ENCODE measurements around the gene ULK3. TPM values are rescaled to one million over a fixed set of nuclear protein-coding genes. Genes with fewer than 3 reads are reported as not detected.

Gene ULK3
- total and polyA plus RNA-seq, 12 donors: 21.3 to 56.3 (median 24.7) TPM

- no peak for DNase-seq
- Histone ChIP-seq H3K36me3 (peaks cover 0 to 62% (median 10%) of the 10 kb centered on the region in 9 donors), H3K4me3 (no peak overlapping the region), H3K9me3 (no peaks in the 10 kb centered on the region), H3K27me3 (no peaks in the 10 kb centered on the region), H3K4me1 (peaks cover 5 to 26% (median 22%) of the 10 kb centered on the region in 9 donors), H3K27ac (no peak overlapping the region)
- WGBS, 2 donors: 86 to 87% methylated on average over 31 of the region's 31 CpGs
- TF ChIP-seq, protein P1, sequence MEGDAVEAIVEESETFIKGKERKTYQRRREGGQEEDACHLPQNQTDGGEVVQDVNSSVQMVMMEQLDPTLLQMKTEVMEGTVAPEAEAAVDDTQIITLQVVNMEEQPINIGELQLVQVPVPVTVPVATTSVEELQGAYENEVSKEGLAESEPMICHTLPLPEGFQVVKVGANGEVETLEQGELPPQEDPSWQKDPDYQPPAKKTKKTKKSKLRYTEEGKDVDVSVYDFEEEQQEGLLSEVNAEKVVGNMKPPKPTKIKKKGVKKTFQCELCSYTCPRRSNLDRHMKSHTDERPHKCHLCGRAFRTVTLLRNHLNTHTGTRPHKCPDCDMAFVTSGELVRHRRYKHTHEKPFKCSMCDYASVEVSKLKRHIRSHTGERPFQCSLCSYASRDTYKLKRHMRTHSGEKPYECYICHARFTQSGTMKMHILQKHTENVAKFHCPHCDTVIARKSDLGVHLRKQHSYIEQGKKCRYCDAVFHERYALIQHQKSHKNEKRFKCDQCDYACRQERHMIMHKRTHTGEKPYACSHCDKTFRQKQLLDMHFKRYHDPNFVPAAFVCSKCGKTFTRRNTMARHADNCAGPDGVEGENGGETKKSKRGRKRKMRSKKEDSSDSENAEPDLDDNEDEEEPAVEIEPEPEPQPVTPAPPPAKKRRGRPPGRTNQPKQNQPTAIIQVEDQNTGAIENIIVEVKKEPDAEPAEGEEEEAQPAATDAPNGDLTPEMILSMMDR (IDR thresholded peaks at IDR 0.05): peak in 1 of 9 donors; percentile 7
- intact Hi-C loops (cut with DNase I): loop anchor here in 9 of 10 donors (5.0 to 10.0 kb wide), 8 partner anchors 55 to 98 kb away; partner anchors contain the start of genes CSK (in 4 of the 9), MPI (in 2 of the 9), COX5A (in 1 of the 9) and FAM219B (in 1 of the 9)
- ATAC-seq: no peak
Observed at GRCh38 chr15:74839526-74840395, 3.2 kb downstream of the ULK3 start.

DNA sequence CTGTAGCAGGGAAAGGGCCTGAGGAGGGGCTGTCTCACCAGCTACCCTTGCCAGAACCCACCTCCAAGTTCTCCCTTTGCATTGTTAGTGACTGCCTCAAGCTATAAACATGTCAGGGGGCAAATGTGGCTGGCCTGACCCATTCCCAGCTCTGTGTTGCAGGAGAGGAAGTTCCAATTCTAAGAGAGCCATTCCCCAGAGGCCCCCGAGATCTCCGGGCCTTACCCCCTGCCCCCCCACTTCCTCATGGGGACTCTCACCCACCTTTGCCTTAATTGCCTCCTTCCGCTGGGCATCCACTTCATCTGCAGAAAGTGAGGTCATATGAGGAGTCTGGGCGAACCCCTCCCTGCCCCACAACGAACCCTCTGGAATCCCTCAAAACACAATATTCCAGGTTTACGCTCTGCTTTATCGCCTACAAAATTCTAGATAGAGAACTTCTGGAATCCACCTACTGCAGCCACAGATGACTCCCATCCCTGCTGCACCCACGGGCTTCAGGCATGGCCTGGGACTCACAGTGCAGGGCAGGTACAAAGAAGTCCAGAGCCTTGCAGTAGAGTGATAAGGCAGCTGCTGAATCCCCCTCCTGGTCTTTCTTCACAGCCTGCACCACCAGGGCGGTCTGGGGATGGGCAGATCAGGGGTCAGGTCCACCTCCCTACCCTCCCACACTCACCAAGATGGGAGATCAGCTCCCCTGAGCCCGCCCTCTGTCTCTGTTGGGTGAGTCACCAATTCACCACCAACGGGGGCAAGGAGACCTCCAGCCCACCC is 4.0 kb downstream of the ULK3 start:
- H3K4me1 ChIP-seq: peaks cover 5 to 23% (median 20%) of the 10 kb centered on the region in 9 donors
- ATAC-seq (no peak), DNase-seq (no peak)
- H3K9me3 ChIP-seq: no peaks in the 10 kb centered on the region
- no peaks in the 10 kb centered on the region for H3K27me3 ChIP-seq
- TF ChIP-seq, protein P1 (IDR thresholded peaks at IDR 0.05): no peak
- intact Hi-C loops (cut with DNase I): loop anchor here in 2 of 10 donors (5.0 to 10.0 kb wide), 2 partner anchors 64 to 67 kb away; no protein-coding TSS in a partner anchor
- no peak overlapping the region for H3K27ac ChIP-seq
- no peak overlapping the region for H3K4me3 ChIP-seq
- WGBS, 2 donors: 85 to 88% methylated on average over 11 of the region's 11 CpGs
- peaks cover 0 to 57% (median 10%) of the 10 kb centered on the region in 9 donors for H3K36me3 ChIP-seq

DNA sequence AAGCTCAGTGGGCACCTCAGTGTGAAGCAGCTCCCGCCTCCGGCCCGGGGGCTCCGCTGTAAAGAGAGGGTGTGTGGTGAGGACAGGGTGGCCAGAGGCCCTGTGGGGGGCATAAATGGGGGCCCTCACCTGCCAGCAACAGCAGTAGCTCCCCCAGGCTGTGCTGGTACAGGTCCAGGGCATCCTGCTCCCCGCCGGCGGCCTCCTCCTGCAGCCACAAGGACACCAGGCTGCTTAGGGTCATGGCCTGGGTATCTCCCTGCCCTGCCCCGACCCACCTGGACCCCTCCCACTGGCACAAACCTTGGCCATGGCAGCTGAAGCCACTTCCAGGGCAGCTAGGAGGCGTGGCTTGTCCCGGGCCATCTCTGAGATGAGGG is 4.8 kb downstream of the ULK3 start:
- intact Hi-C loops (cut with DNase I): loop anchor here in 2 of 10 donors (5.0 to 10.0 kb wide), 2 partner anchors 63 to 66 kb away; no protein-coding TSS in a partner anchor
- Histone ChIP-seq H3K36me3 (peaks cover 0 to 57% (median 10%) of the 10 kb centered on the region in 9 donors), H3K4me1 (peaks cover 0 to 15% (median 12%) of the 10 kb centered on the region in 9 donors), H3K4me3 (no peak overlapping the region), H3K27me3 (no peaks in the 10 kb centered on the region), H3K27ac (no peak overlapping the region), H3K9me3 (no peaks in the 10 kb centered on the region)
- 92 to 97% methylated on average over 10 of the region's 10 CpGs for WGBS, 2 donors
- no peak for DNase-seq
- ATAC-seq: no peak
- TF ChIP-seq, protein P1 (IDR thresholded peaks at IDR 0.05): no peak

Data from heart right ventricle (tissue), 16 donors.